NCI-H510A (cell line): ENCODE data around the gene SORBS1.
A peak's percentile ranks its signal among the peaks of the same experiment; 100 is the strongest.
"Not testable (repeated sequence)": the region's sequence is repeated elsewhere in the genome, so short reads cannot be mapped to it uniquely, and the experiment has no call there.

Experiments
- DNase-seq: peaks from one replicate; lab custom pipeline; 2025; lab: John Stamatoyannopoulos, UW

SORBS1 gene

DNA sequence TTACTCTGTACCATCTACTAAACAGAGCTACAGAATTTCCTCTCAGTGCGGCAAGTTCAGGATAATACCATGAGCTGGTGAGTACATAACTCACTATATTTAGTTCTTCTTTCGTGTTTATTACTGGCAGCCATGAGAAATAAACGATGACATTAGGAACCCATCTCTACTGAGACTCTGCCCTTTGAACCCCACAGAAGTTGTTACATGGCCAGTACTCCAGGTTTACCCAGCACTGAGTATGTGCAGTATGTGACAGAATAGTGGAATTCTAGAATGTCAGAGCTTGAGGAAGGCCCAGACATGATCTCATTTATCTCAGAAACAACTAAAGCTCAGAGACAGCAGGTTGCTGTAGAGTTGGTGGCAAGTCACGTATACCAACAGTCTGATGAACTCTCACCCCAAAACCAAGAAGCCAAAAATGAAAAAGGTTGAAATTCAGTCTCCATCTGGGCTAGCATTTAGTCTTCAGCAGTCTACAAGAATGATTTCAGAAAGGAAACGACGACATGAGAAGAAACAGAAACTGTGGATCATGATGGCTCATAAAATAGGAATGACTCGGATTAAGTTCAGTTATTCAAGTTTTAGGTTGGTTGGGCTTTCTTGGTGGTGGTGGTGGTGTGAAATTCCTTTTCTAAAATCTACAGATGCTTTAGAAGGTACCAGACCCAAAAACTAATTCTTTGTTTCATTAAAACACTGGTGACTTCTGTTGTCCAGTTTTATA, 78.5 kb downstream of the SORBS1 start:
- DNase-seq: no peak

DNA sequence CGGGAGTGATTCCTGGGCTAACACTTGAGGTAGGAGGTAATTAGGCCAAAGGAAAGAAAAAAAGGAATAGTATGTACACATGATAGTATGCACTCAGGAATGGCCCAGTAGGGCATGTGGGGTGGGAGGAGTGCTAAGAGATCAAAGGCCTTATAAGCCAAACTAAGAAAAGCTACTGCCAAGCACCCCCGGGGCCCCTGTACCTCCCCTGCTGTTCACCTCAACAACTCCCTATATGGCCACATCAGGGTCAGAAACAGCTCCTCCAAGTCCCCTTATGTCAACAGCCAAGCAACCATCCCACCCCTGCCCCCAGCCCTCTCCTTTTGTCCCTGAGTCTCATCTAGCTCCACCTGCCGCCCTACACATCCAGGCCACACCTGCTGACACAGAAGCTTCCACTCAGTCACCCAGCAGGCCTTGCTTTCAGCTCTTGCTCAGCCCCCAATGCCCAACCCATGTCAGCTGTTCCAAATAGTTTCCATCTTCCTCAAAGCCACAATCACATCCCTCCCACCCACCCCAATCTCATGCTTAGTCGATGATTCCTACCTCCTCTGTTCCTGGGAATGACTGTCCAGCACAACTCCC, 80.2 kb downstream of the SORBS1 start:
- peak; percentile 83 for DNase-seq

DNA sequence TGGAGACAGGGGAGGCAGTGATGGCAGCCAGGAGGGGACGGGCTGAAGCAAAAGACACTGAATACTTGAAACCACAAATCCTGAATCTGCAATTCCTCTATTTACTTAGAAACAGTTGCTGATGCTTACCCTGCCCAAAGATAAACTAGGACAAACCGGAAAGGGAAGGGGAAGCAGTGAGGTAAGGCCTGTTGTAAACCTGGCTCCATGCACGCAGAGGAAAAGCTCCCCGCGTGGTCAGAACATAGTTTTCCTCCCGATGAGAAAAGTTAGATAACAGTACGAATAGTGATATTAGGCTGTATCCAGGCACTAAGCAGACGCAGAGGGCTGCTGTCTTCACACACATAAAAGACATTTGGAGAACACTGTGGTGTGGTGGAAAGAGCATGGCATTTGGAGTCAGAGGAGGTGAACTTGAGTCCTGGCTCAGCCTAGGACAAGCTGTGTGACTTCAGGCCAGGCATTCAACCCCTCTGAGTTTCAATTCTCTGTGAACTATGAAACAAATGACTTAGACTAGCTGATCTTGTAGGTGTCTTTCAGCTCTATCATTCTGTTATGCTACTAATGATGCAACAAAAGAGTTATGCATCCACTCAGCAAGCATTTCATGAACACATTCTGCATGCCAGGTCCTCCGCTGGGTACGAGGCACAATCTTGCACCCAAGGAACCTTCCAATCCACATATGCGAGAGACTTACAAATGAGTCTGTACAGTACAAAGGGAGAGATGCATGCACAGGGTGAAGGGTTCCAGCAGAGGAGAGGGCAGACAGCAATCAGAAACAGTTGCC, 80.9 kb downstream of the SORBS1 start:
- no peak for DNase-seq

- no peak for DNase-seq
Observed at GRCh38 chr10:95478935-95479334, 82.2 kb downstream of the SORBS1 start.

- no peak for DNase-seq
Observed at GRCh38 chr10:95478185-95478584, 83.0 kb downstream of the SORBS1 start.

GRCh38 chr10:95477175-95477520, 84.0 kb downstream of the SORBS1 start:
- no peak for DNase-seq

- no peak for DNase-seq
Observed at GRCh38 chr10:95476469-95477174, 84.5 kb downstream of the SORBS1 start.

GRCh38 chr10:95475827-95476468, 85.2 kb downstream of the SORBS1 start:
- no peak for DNase-seq

GRCh38 chr10:95475003-95475383, 86.2 kb downstream of the SORBS1 start:
- no peak for DNase-seq

DNA sequence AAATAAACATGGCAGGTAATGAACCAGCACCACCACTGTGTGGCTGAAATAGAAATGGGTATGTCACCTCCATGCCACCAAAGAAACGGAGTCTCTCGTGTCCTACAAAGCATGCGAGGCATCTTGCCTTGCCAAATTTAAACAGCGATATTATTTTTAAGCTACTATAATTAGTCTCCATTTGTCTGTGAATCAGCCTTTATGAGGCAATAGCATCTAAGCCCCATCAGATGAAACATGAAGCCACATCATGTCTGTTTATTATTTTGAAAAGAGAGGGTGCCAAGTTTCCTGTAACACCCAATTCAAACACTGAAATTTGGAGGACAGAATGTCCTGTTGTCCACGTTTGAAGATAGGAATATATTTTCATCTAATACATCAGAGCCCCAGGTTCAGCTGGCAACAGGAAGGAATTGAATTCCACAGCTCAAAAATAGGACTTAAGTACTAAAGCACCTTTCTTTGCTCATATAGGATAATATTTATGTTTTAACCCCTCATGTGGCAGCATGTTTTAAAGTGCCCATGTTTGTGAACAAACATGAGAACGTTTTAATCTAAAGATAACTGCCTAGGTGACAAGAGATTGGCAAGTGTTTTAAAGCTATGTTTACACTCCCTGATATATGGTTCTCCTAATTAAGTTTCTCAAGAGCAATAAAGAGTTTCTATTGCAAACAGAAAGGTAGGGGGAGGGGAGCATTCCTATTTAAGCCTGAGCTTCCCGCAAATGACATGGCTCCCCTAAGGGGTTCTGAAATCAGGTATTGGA, 86.8 kb downstream of the SORBS1 start:
- peak; percentile 52 for DNase-seq

DNA sequence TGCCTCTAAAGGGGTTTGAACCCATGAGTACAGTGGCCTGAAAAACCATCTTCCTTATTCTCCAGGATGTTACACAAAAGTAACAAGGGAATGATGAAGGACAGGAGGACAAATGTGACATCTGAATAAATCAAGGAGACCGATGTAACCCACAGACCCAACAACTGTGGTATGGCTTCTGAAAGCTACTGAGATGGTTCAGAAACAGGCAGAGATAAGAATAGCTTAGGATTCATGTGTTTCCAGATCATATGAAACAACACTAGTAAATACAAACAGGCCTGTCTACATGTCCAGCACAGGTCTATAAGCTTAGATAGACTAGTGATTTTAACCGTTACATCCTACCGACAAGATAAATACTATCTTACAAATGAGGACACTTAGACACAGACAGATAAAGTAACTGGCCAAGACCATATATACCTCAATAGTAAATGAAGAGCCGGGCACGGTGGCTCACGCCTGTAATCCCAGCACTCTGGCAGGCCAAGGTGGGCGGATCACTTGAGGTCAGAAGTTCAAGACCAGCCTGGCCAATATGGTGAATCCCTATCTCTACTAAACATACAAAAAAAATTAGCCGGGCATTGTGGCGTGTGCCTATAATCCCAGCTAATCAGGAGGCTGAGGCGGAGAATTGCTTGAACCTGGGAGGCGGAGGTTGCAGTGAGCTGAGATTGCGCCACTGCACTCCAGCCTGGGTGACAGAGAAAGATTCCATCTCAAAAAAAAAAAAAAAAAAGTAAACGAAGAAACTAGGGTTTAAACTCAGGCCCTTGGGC, 88.7 kb downstream of the SORBS1 start:
- DNase-seq: no peak

DNA sequence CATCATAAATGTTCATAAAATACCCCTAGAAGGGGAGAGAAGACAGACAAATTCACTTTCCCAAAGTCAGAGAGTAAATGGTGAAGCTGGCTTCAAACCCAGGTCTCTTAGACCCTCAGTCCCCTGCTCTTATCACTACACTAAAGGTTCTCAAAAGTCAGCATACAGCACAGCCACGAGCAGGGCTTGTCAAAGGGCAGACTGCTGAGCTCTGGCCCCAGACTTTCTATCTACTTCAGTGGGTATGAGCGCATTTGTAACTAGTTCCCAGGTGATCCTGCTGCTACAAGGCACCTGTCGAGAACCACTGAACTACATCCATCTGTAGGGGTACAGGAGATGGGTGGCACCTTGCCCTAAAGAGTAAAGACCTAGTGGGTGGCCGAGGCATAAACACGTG, 91.5 kb downstream of the SORBS1 start:
- no peak for DNase-seq

DNA sequence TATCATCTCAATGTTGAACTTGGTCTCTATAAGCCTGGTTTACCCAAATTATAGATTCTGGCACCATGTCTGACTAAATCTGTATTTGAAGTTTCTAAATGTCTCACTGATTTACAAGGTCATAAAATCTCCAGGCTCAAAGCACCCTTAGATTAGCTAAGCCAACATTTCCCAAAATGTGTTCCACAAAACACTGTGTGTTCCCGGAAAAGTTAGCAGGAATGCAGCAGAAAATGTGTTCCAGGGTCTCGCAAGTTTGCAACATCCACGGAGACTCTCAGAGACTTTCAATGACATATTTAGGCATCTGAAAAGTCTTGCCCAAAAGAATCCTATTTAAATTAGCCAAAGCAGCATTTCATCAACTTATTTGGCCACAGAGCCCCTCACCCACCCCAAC, 91.9 kb downstream of the SORBS1 start:
- DNase-seq: no peak

DNA sequence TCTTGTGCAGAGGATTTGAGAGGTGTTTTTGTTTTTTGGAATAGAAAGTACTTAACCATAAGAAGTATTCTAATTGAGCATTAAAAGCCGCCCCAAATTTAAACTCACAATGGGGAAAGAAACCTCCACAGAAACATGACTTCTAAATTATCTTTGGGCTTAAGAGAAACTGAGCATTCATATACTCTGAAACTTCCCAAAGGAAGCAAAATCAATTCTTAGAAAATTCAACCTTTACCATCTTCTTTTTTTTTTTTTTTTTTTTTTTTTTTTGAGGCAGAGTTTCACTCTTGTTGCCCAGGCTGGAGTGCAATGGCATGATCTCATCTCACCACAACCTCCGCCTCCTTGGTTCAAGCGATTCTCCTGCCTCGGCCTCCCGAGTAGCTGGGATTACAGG, 93.5 kb downstream of the SORBS1 start:
- not testable (repeated sequence) for DNase-seq

- DNase-seq: no peak
Observed at GRCh38 chr10:95467162-95467599, 94.0 kb downstream of the SORBS1 start.

- DNase-seq: no peak
Observed at GRCh38 chr10:95466436-95466835, 94.7 kb downstream of the SORBS1 start.

DNA sequence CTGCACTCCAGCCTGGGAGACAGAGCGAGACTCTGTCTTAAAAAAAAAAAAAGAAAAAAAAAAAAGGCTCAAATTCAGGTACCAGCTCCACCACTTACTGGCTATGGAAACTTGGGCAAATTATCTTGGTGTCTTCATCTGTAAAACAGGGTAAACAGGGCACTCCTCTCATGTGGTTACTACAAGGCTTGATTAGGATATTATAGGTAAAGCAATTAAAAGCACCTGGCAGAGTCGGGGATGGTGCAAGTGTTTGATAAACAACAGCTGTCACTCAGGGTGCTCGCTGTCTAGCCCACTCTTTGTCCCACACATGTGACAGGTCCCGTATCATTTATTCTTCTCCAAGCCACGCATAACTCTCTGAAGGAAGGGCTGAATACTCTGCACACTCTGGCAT, 96.9 kb downstream of the SORBS1 start:
- DNase-seq: peak; percentile 41

GRCh38 chr10:95462740-95463667, 98.2 kb downstream of the SORBS1 start:
- no peak for DNase-seq

GRCh38 chr10:95461611-95462010, 99.6 kb downstream of the SORBS1 start:
- no peak for DNase-seq
